Suprapubic skin (tissue), 4 donors: ENCODE measurements around the gene ETV6.

Experiments
- EP300 ChIP-seq: sonication (generic); formaldehyde crosslinking; IDR thresholded peaks from one replicate; pipeline ENCODE4 v1.6.1; 2017; ENCODE audit warnings: antibody characterized with exemption
- POLR2A ChIP-seq, 2 donors: fragments of 450-650 bp; IDR thresholded peaks; one replicate each; pipeline ENCODE4 v1.6.1; 2017; ENCODE audit warnings: antibody characterized with exemption in 2 of 2, mild to moderate bottlenecking in 2 of 2, moderate library complexity in 2 of 2
- POLR2AphosphoS5 ChIP-seq, 3 donors: sonication (generic); formaldehyde crosslinking; IDR thresholded peaks; one replicate each; pipeline ENCODE4 v1.6.1; 2017; ENCODE audit warnings: antibody characterized with exemption in 3 of 3
- TF ChIP-seq, protein P1 (sequence below), 2 donors: fragments of 200-600 bp in 1 of 2; fragments of 450-650 bp in 1 of 2; sonication (generic) in 1 of 2; IDR thresholded peaks; one replicate each; pipeline ENCODE4 v1.5.1; 2016 to 2019; ENCODE audit warnings: antibody characterized with exemption in 2 of 2, mild to moderate bottlenecking in 1 of 2, moderate library complexity in 1 of 2

DNA sequence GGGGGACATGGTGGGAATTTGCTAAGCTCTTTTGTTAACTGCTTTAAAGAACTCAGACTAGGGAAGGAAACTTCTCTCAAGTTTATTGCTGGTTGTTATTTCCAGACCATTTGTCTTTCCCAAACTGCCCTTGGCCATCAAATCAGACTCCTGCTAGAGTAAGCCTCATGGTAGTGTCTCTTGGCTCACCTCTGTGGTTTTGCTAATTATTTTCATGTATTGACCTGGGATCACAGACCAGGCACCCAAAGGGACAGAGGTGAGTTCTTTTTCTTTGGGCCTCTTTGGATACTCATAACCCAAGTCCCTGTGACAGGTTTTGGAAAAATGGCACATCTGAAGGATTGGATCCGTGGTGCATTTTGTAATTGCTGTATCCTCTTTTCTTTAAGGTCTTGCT, 11.2 kb downstream of the ETV6 start:
- TF ChIP-seq, protein P1, sequence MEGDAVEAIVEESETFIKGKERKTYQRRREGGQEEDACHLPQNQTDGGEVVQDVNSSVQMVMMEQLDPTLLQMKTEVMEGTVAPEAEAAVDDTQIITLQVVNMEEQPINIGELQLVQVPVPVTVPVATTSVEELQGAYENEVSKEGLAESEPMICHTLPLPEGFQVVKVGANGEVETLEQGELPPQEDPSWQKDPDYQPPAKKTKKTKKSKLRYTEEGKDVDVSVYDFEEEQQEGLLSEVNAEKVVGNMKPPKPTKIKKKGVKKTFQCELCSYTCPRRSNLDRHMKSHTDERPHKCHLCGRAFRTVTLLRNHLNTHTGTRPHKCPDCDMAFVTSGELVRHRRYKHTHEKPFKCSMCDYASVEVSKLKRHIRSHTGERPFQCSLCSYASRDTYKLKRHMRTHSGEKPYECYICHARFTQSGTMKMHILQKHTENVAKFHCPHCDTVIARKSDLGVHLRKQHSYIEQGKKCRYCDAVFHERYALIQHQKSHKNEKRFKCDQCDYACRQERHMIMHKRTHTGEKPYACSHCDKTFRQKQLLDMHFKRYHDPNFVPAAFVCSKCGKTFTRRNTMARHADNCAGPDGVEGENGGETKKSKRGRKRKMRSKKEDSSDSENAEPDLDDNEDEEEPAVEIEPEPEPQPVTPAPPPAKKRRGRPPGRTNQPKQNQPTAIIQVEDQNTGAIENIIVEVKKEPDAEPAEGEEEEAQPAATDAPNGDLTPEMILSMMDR (IDR thresholded peaks at IDR 0.05), result no peak
- TF ChIP-seq POLR2AphosphoS5 (IDR thresholded peaks at IDR 0.05) (no peak), POLR2A (IDR thresholded peaks at IDR 0.05) (no peak), EP300 (no peak)
